ENCODE measurements around the gene TMEM178A.

The TMEM178A gene

GRCh38 chr2:39629646-39630045 lies 36.1 kb upstream of the TMEM178A start:
- TF ChIP-seq CTCF (IDR thresholded peaks at IDR 0.05): no peak
- Histone ChIP-seq H3K9me3 (ENCODE audit: control insufficient read depth, low read length) (no peaks in the 10 kb centered on the region), H3K4me1 (no peaks in the 10 kb centered on the region), H3K27ac (no peak overlapping the region), H3K36me3 (ENCODE audit: control insufficient read depth, insufficient read depth, low read length) (no peaks in the 10 kb centered on the region), H3K4me2 (ENCODE audit: low read length) (no peak overlapping the region), H3K79me2 (no peaks in the 10 kb centered on the region), H3K27me3 (ENCODE audit: control insufficient read depth, insufficient read depth, low read length) (no peaks in the 10 kb centered on the region), H2AFZ (no peak overlapping the region), H3K4me3 (ENCODE audit: low read depth, low read length) (no peak overlapping the region), H3K9ac (no peak overlapping the region)

- no peak for TF ChIP-seq CTCF (IDR thresholded peaks at IDR 0.05)
- no peaks in the 10 kb centered on the region for H3K9me3 ChIP-seq (ENCODE audit: control insufficient read depth, low read length)
- no peak overlapping the region for H3K9ac ChIP-seq
- no peaks in the 10 kb centered on the region for H3K27me3 ChIP-seq (ENCODE audit: control insufficient read depth, insufficient read depth, low read length)
- H2AFZ ChIP-seq: no peak overlapping the region
- H3K79me2 ChIP-seq: no peaks in the 10 kb centered on the region
- no peak overlapping the region for H3K4me3 ChIP-seq (ENCODE audit: low read depth, low read length)
- no peak overlapping the region for H3K4me2 ChIP-seq (ENCODE audit: low read length)
- H3K36me3 ChIP-seq (ENCODE audit: control insufficient read depth, insufficient read depth, low read length): no peaks in the 10 kb centered on the region
- H3K4me1 ChIP-seq: no peaks in the 10 kb centered on the region
- no peak overlapping the region for H3K27ac ChIP-seq
These were observed 34.5 kb upstream of the TMEM178A start for GRCh38 chr2:39631256-39631655.

GRCh38 chr2:39631718-39632117 lies 34.0 kb upstream of the TMEM178A start:
- Histone ChIP-seq H3K4me1 (no peaks in the 10 kb centered on the region), H3K27ac (no peak overlapping the region), H3K9me3 (ENCODE audit: control insufficient read depth, low read length) (no peaks in the 10 kb centered on the region), H3K9ac (no peak overlapping the region), H3K27me3 (ENCODE audit: control insufficient read depth, insufficient read depth, low read length) (no peaks in the 10 kb centered on the region), H3K36me3 (ENCODE audit: control insufficient read depth, insufficient read depth, low read length) (no peaks in the 10 kb centered on the region), H3K79me2 (no peaks in the 10 kb centered on the region), H3K4me2 (ENCODE audit: low read length) (no peak overlapping the region), H2AFZ (no peak overlapping the region), H3K4me3 (ENCODE audit: low read depth, low read length) (no peak overlapping the region)
- TF ChIP-seq CTCF (IDR thresholded peaks at IDR 0.05): no peak

- H3K4me1 ChIP-seq: no peaks in the 10 kb centered on the region
- no peaks in the 10 kb centered on the region for H3K9me3 ChIP-seq (ENCODE audit: control insufficient read depth, low read length)
- no peak overlapping the region for H3K4me2 ChIP-seq (ENCODE audit: low read length)
- H3K27me3 ChIP-seq (ENCODE audit: control insufficient read depth, insufficient read depth, low read length): no peaks in the 10 kb centered on the region
- TF ChIP-seq CTCF (IDR thresholded peaks at IDR 0.05): no peak
- no peak overlapping the region for H3K27ac ChIP-seq
- H3K36me3 ChIP-seq (ENCODE audit: control insufficient read depth, insufficient read depth, low read length): no peaks in the 10 kb centered on the region
- H3K9ac ChIP-seq: no peak overlapping the region
- H2AFZ ChIP-seq: no peak overlapping the region
- H3K4me3 ChIP-seq (ENCODE audit: low read depth, low read length): no peak overlapping the region
- H3K79me2 ChIP-seq: no peaks in the 10 kb centered on the region
These were observed 32.8 kb upstream of the TMEM178A start for GRCh38 chr2:39632876-39633275.

- no peak overlapping the region for H3K27ac ChIP-seq
- no peaks in the 10 kb centered on the region for H3K36me3 ChIP-seq (ENCODE audit: control insufficient read depth, insufficient read depth, low read length)
- H3K9ac ChIP-seq: no peak overlapping the region
- H3K27me3 ChIP-seq (ENCODE audit: control insufficient read depth, insufficient read depth, low read length): no peaks in the 10 kb centered on the region
- H2AFZ ChIP-seq: no peak overlapping the region
- H3K4me3 ChIP-seq (ENCODE audit: low read depth, low read length): no peak overlapping the region
- no peak overlapping the region for H3K4me2 ChIP-seq (ENCODE audit: low read length)
- TF ChIP-seq CTCF (IDR thresholded peaks at IDR 0.05): no peak
- H3K9me3 ChIP-seq (ENCODE audit: control insufficient read depth, low read length): no peaks in the 10 kb centered on the region
- no peaks in the 10 kb centered on the region for H3K79me2 ChIP-seq
- H3K4me1 ChIP-seq: no peaks in the 10 kb centered on the region
These were observed 29.4 kb upstream of the TMEM178A start for GRCh38 chr2:39636306-39636705.

Measured in parathyroid adenoma (tissue), 2 donors.